Left hindlimb (tissue), 1 donor: ENCODE measurements around the gene NPFFR1.
A peak's percentile ranks its signal among the peaks of the same experiment; 100 is the strongest.

Experiments
- DNase-seq: peaks from one replicate; pipeline ENCODE4 v3.0.0-alpha.2; 2018

The NPFFR1 gene

GRCh38 chr10:70283445-70284399 lies at the start of gene NPFFR1:
Gene NPFFR1 (minus strand): TSS chr10:70284004. CDS start chr10:70283676, 328 bp downstream.
- DNase-seq, result no peak

- no peak for DNase-seq
Measured at GRCh38 chr10:70333268-70333667, 49.5 kb upstream of the NPFFR1 start.

GRCh38 chr10:70331486-70332268 lies 47.9 kb upstream of the NPFFR1 start:
- peak; percentile 52 for DNase-seq

GRCh38 chr10:70331160-70331485 lies 47.3 kb upstream of the NPFFR1 start:
- DNase-seq, result no peak

- DNase-seq, result no peak
Measured at GRCh38 chr10:70330671-70331070, 46.9 kb upstream of the NPFFR1 start.

- DNase-seq, result no peak
Measured at GRCh38 chr10:70328967-70329366, 45.2 kb upstream of the NPFFR1 start.

- no peak for DNase-seq
Measured at GRCh38 chr10:70328018-70328417, 44.2 kb upstream of the NPFFR1 start.

- no peak for DNase-seq
Measured at GRCh38 chr10:70324951-70325781, 41.4 kb upstream of the NPFFR1 start.

- DNase-seq, result peak; percentile 66
Measured at GRCh38 chr10:70324339-70324861, 40.6 kb upstream of the NPFFR1 start.

- no peak for DNase-seq
Measured at GRCh38 chr10:70323697-70324338, 40.0 kb upstream of the NPFFR1 start.

GRCh38 chr10:70323138-70323696 lies 39.4 kb upstream of the NPFFR1 start:
- no peak for DNase-seq

GRCh38 chr10:70321897-70322890 lies 38.4 kb upstream of the NPFFR1 start:
- DNase-seq, result no peak

GRCh38 chr10:70321233-70321632 lies 37.4 kb upstream of the NPFFR1 start:
- no peak for DNase-seq

GRCh38 chr10:70320751-70321150 lies 36.9 kb upstream of the NPFFR1 start:
- no peak for DNase-seq

- DNase-seq, result no peak
Measured at GRCh38 chr10:70319824-70320223, 36.0 kb upstream of the NPFFR1 start.

GRCh38 chr10:70319183-70319582 lies 35.4 kb upstream of the NPFFR1 start:
- DNase-seq, result no peak

GRCh38 chr10:70317943-70318318 lies 34.1 kb upstream of the NPFFR1 start:
- DNase-seq, result no peak

- DNase-seq, result no peak
Measured at GRCh38 chr10:70317272-70317942, 33.6 kb upstream of the NPFFR1 start.

GRCh38 chr10:70315815-70316214 lies 32.0 kb upstream of the NPFFR1 start:
- no peak for DNase-seq

- no peak for DNase-seq
Measured at GRCh38 chr10:70315276-70315675, 31.5 kb upstream of the NPFFR1 start.
